H1 (cell line): ENCODE measurements around the gene RSU1.

Experiments used
- SP4 ChIP-seq: IDR thresholded peaks from 2 replicates; pipeline ENCODE4 v1.6.1; 2012; ENCODE audit warnings: low read length, inconsistent platforms
- USF2 ChIP-seq: IDR thresholded peaks from 2 replicates; pipeline ENCODE4 v1.6.1; 2011; ENCODE audit warnings: low read length, improper control_type of control experiment
- TF ChIP-seq, protein P1 (sequence below), 3 experiments: IDR thresholded peaks; 1 replicate in 2 of 3; 2 replicates in 1 of 3; pipeline versions ENCODE4 v1.5.1 to v1.6.1; 2011; ENCODE audit warnings: low read length in 3 of 3, mild to moderate bottlenecking in 3 of 3, inconsistent platforms in 2 of 3, low read depth in 1 of 3, moderate library complexity in 1 of 3; ENCODE audit not compliant: insufficient read depth in 1 of 3; ENCODE audit errors: control extremely low read depth in 1 of 3

DNA sequence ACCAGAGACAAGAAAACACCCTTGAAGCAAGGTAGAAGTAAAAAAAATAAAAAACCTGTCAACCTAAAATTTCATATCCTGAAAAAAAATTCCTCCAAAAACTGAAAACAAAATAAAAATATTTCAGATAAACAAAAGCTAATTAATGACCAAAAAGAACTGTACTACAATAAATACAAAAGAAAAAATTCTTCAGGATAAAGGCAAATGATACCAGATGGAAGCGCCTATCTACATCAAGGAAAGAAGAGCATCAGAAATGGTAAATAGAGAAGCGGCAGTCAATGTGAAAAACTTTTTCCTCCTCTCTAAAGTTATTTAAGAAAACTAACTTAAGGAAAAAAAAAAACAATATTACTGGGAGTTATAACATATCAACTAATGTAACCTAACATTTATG lies 79.8 kb downstream of the RSU1 start:
- TF ChIP-seq USF2 (no peak), SP4 (no peak)
- TF ChIP-seq, protein P1, sequence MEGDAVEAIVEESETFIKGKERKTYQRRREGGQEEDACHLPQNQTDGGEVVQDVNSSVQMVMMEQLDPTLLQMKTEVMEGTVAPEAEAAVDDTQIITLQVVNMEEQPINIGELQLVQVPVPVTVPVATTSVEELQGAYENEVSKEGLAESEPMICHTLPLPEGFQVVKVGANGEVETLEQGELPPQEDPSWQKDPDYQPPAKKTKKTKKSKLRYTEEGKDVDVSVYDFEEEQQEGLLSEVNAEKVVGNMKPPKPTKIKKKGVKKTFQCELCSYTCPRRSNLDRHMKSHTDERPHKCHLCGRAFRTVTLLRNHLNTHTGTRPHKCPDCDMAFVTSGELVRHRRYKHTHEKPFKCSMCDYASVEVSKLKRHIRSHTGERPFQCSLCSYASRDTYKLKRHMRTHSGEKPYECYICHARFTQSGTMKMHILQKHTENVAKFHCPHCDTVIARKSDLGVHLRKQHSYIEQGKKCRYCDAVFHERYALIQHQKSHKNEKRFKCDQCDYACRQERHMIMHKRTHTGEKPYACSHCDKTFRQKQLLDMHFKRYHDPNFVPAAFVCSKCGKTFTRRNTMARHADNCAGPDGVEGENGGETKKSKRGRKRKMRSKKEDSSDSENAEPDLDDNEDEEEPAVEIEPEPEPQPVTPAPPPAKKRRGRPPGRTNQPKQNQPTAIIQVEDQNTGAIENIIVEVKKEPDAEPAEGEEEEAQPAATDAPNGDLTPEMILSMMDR (IDR thresholded peaks at IDR 0.05; ENCODE audit: control extremely low read depth in 1 of 3, insufficient read depth in 1 of 3, low read depth in 1 of 3, low read length in 3 of 3) = no peak
